CD4-positive, alpha-beta T cell (primary cell): ENCODE measurements around the gene BAZ1B. TPM values are rescaled to one million over a fixed set of nuclear protein-coding genes. Genes with fewer than 3 reads are reported as not detected.

Source experiments
- ATAC-seq: fragments of 200-7000 bp; cut with Tn5 transposase; one replicate; pipeline ENCODE4 v1.10.0; 2022; ENCODE audit warnings: mild to moderate bottlenecking; ENCODE audit not compliant: poor library complexity
- CTCF ChIA-PET: fragments of 350-600 bp; sonication (Branson Sonifier 250); formaldehyde crosslinking; loops from one replicate; lab custom pipeline; 2021; ENCODE audit warnings: antibody characterized with exemption, inconsistent platforms; lab: Charles Lee
- POLR2A ChIA-PET: fragments of 350-600 bp; sonication (Branson Sonifier 250); formaldehyde crosslinking; loops from one replicate; lab custom pipeline; 2021; ENCODE audit warnings: antibody characterized with exemption, inconsistent platforms; lab: Charles Lee
- DNase-seq, 14 experiments: peaks; one replicate each; pipeline ENCODE4 v3.0.0-alpha.2; 2013 to 2020; ENCODE audit warnings: mixed read lengths in 2 of 14
- H3K27ac ChIP-seq, 2 donors: one replicate each; pipeline versions ENCODE4 v1.5.1 to v1.7.0; 2013; ENCODE audit warnings: low read length in 2 of 2, low read depth in 1 of 2, mild to moderate bottlenecking in 1 of 2
- H3K27me3 ChIP-seq, 2 experiments: 1 replicate in 1 of 2; 2 replicates in 1 of 2; pipeline versions ENCODE4 v1.6.1 to v1.7.0; 2013; ENCODE audit warnings: low read length in 2 of 2, control low read depth in 1 of 2, mild to moderate bottlenecking in 1 of 2, moderate library complexity in 1 of 2; ENCODE audit not compliant: insufficient read depth in 2 of 2, control insufficient read depth in 1 of 2
- H3K36me3 ChIP-seq: one replicate; pipeline ENCODE4 v1.6.1; 2013; ENCODE audit warnings: low read length, control low read depth; ENCODE audit not compliant: insufficient read depth
- H3K4me1 ChIP-seq: one replicate; pipeline ENCODE4 v1.6.1; 2013; ENCODE audit warnings: low read length, control low read depth; ENCODE audit not compliant: insufficient read depth
- H3K4me3 ChIP-seq: one replicate; pipeline ENCODE4 v1.5.1; 2013; ENCODE audit warnings: mild to moderate bottlenecking, low read length, moderate library complexity
- H3K9me3 ChIP-seq, 2 experiments: 1 replicate in 1 of 2; 2 replicates in 1 of 2; pipeline versions ENCODE4 v1.6.1 to v1.7.0; 2013; ENCODE audit warnings: low read length in 2 of 2, mild to moderate bottlenecking in 2 of 2, control low read depth in 1 of 2, moderate library complexity in 1 of 2; ENCODE audit not compliant: control insufficient read depth in 1 of 2, insufficient read depth in 1 of 2
- H3K27ac Mint-ChIP-seq: one replicate; pipeline ENCODE4 v1.8.0; 2020; ENCODE audit warnings: mixed read lengths
- H3K27me3 Mint-ChIP-seq: one replicate; pipeline ENCODE4 v1.8.0; 2021; ENCODE audit warnings: mixed read lengths
- H3K36me3 Mint-ChIP-seq: one replicate; pipeline ENCODE4 v1.8.0; 2021; ENCODE audit warnings: low read depth, mixed read lengths
- H3K4me1 Mint-ChIP-seq: one replicate; pipeline ENCODE4 v1.8.0; 2021; ENCODE audit warnings: low read depth, mixed read lengths
- H3K4me3 Mint-ChIP-seq: one replicate; pipeline ENCODE4 v1.8.0; 2020; ENCODE audit warnings: mild to moderate bottlenecking, mixed read lengths
- H3K9me3 Mint-ChIP-seq: one replicate; pipeline ENCODE4 v1.8.0; 2020; ENCODE audit warnings: mixed read lengths
- CTCF ChIP-seq: fragments of 200-600 bp; IDR thresholded peaks from one replicate; pipeline ENCODE4 v1.8.0; 2022; ENCODE audit warnings: antibody characterized with exemption, mild to moderate bottlenecking
- intact Hi-C, 2 experiments: fragments of 100-400 bp; cut with DNase I in 1 of 2; cut with micrococcal nuclease in 1 of 2; formaldehyde crosslinking; loops; one replicate each; pipeline versions ENCODE4 v1.15.1 to v1.9.0; 2023 to 2025; cut with DNase I, micrococcal nuclease
- total RNA-seq, 174 experiments: library from RNA in 2 of 174; stranded (reverse) in 2 of 174; gene quantifications; one replicate each; pipeline ENCODE4 v1.2.3 and lab custom pipeline; 2021 to 2026

The BAZ1B gene
- total RNA-seq, 2 experiments from 2014 or later, result 32.8 to 35.5 TPM

DNA sequence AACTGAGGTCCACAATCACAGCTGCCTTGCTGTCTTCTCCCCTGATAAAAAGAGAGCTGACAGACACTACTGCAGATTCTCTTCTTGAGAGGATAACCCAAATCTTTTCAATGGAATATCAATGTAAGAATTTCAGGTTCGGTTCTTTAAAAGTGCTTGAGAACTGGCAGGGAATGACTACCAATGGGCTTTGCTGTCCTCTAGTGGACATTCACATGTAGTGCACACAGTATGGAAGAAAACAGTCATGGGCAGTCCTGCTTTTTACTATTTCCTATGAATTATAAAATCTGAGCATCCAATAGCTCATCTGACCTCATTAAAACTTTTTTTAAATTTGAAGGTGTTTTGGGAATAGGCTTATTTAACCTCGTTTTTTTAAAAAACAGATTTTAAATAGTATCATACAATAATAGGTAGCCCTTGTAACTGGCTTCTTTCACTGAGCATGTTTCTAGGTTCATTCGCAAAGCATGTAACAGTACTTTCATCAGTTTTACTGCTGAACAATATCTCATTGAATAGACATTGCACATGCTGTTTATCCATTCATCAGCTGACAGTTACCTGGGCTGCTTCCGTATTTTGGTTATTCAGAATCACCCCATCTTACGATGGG lies 70.2 kb downstream of the BAZ1B start:
- Mint-ChIP-seq H3K27me3 (no peaks in the 10 kb centered on the region), H3K4me1 (peaks cover 4% of the 10 kb centered on the region), H3K4me3 (no peak overlapping the region), H3K36me3 (peaks cover 87% of the 10 kb centered on the region), H3K27ac (peak overlapping the region; percentile 43), H3K9me3 (no peaks in the 10 kb centered on the region)
- no peak overlapping the region for H3K27ac ChIP-seq
- ChIA-PET CTCF (interaction anchor here (0.6 to 1.8 kb wide), 12 partner anchors 10 to 138 kb away, joined by 3 to 8 read pairs (median 4); no protein-coding TSS in a partner anchor), POLR2A (interaction anchor here (0.6 to 1.0 kb wide), 2 partner anchors 128 to 623 kb away, joined by 3 to 4 read pairs; no protein-coding TSS in a partner anchor)
- peaks cover 78% of the 10 kb centered on the region for H3K36me3 ChIP-seq
- peak; percentile 100 for TF ChIP-seq CTCF
- H3K9me3 ChIP-seq, result no peaks in the 10 kb centered on the region
- no peaks in the 10 kb centered on the region for H3K27me3 ChIP-seq
- no peak overlapping the region for H3K4me3 ChIP-seq
- H3K4me1 ChIP-seq, result no peaks in the 10 kb centered on the region
- intact Hi-C loops, result loop anchor here (1.0 to 10.0 kb wide), 4 partner anchors 128 to 630 kb away; partner anchors contain the start of genes POM121 (in 1 of the 2) and TYW1B (in 1 of the 2)
- DNase-seq, result peak in 4 of 14 experiments; percentile 41 to 80 (median 70)
- ATAC-seq, result peak; percentile 95

- CTCF ChIA-PET, result no interaction called here
- Mint-ChIP-seq H3K36me3 (peaks cover 90% of the 10 kb centered on the region), H3K27me3 (no peaks in the 10 kb centered on the region), H3K27ac (no peak overlapping the region), H3K9me3 (no peaks in the 10 kb centered on the region), H3K4me3 (no peak overlapping the region), H3K4me1 (peaks cover 4% of the 10 kb centered on the region)
- POLR2A ChIA-PET, result no interaction called here
- no peak for TF ChIP-seq CTCF
- H3K9me3 ChIP-seq, result no peaks in the 10 kb centered on the region
- intact Hi-C loops, result no loop called here
- DNase-seq, result no peak
- no peak overlapping the region for H3K27ac ChIP-seq
- peaks cover 78% of the 10 kb centered on the region for H3K36me3 ChIP-seq
- H3K27me3 ChIP-seq, result no peaks in the 10 kb centered on the region
- H3K4me3 ChIP-seq, result no peak overlapping the region
- no peaks in the 10 kb centered on the region for H3K4me1 ChIP-seq
- no peak for ATAC-seq
Observed at GRCh38 chr7:73449422-73449821, 72.7 kb downstream of the BAZ1B start.

GRCh38 chr7:73448609-73449008 lies 73.5 kb downstream of the BAZ1B start:
- Mint-ChIP-seq H3K36me3 (peaks cover 92% of the 10 kb centered on the region), H3K27me3 (no peaks in the 10 kb centered on the region)
- CTCF ChIA-PET, result no interaction called here

More at GRCh38 chr7:73448609-73449008, 73.5 kb downstream of the BAZ1B start:
- DNase-seq, result no peak
- no peak for TF ChIP-seq CTCF
- Histone ChIP-seq H3K36me3 (peaks cover 84% of the 10 kb centered on the region), H3K4me1 (no peaks in the 10 kb centered on the region), H3K27me3 (no peaks in the 10 kb centered on the region), H3K9me3 (no peaks in the 10 kb centered on the region), H3K4me3 (no peak overlapping the region), H3K27ac (no peak overlapping the region)
- POLR2A ChIA-PET, result no interaction called here
- no peak for ATAC-seq
- intact Hi-C loops, result no loop called here
- H3K27ac Mint-ChIP-seq, result no peak overlapping the region
- no peak overlapping the region for H3K4me3 Mint-ChIP-seq
- peaks cover 4% of the 10 kb centered on the region for H3K4me1 Mint-ChIP-seq
- H3K9me3 Mint-ChIP-seq, result no peaks in the 10 kb centered on the region
